ENCODE measurements around the gene DTD1.

Gene DTD1

GRCh38 chr20:18578581-18578980 lies 9.3 kb upstream of the DTD1 start:
- H3K4me3 ChIP-seq (ENCODE audit: low read depth, low read length): no peak overlapping the region
- in situ Hi-C loops (cut with HindIII; ENCODE audit: low sequenced_read_pairs): no loop called here
- TF ChIP-seq CTCF (IDR thresholded peaks at IDR 0.05; ENCODE audit: low read depth, low read length, missing control alignments): no peak
- no peak for DNase-seq (ENCODE audit: low read depth)

GRCh38 chr20:18580012-18580411 lies 7.8 kb upstream of the DTD1 start:
- H3K4me3 ChIP-seq (ENCODE audit: low read depth, low read length): no peak overlapping the region
- in situ Hi-C loops (cut with HindIII; ENCODE audit: low sequenced_read_pairs): no loop called here
- DNase-seq (ENCODE audit: low read depth): no peak
- no peak for TF ChIP-seq CTCF (IDR thresholded peaks at IDR 0.05; ENCODE audit: low read depth, low read length, missing control alignments)

- in situ Hi-C loops (cut with HindIII; ENCODE audit: low sequenced_read_pairs): no loop called here
Measured at GRCh38 chr20:18585134-18585533, 2.7 kb upstream of the DTD1 start.

GRCh38 chr20:18588574-18588933 lies 700 bp downstream of the DTD1 start:
- no peak for DNase-seq (ENCODE audit: low read depth)
- TF ChIP-seq CTCF (IDR thresholded peaks at IDR 0.05; ENCODE audit: low read depth, low read length, missing control alignments): no peak
- H3K4me3 ChIP-seq (ENCODE audit: low read depth, low read length): peak overlapping the region; percentile 69
- in situ Hi-C loops (cut with HindIII; ENCODE audit: low sequenced_read_pairs): no loop called here

More at GRCh38 chr20:18585134-18585533, 2.7 kb upstream of the DTD1 start:
- TF ChIP-seq CTCF (IDR thresholded peaks at IDR 0.05; ENCODE audit: low read depth, low read length, missing control alignments): no peak
- no peak overlapping the region for H3K4me3 ChIP-seq (ENCODE audit: low read depth, low read length)
- no peak for DNase-seq (ENCODE audit: low read depth)

GRCh38 chr20:18589941-18590674 lies 2.3 kb downstream of the DTD1 start:
- in situ Hi-C loops (cut with HindIII; ENCODE audit: low sequenced_read_pairs): no loop called here

GRCh38 chr20:18596270-18596669 lies 8.4 kb downstream of the DTD1 start:
- TF ChIP-seq CTCF (IDR thresholded peaks at IDR 0.05; ENCODE audit: low read depth, low read length, missing control alignments): no peak
- no peak overlapping the region for H3K4me3 ChIP-seq (ENCODE audit: low read depth, low read length)
- no peak for DNase-seq (ENCODE audit: low read depth)
- in situ Hi-C loops (cut with HindIII; ENCODE audit: low sequenced_read_pairs): no loop called here

More at GRCh38 chr20:18589941-18590674, 2.3 kb downstream of the DTD1 start:
- no peak overlapping the region for H3K4me3 ChIP-seq (ENCODE audit: low read depth, low read length)
- DNase-seq (ENCODE audit: low read depth): no peak
- no peak for TF ChIP-seq CTCF (IDR thresholded peaks at IDR 0.05; ENCODE audit: low read depth, low read length, missing control alignments)
